ENCODE data around the gene PKHD1.

GRCh38 chr6:52086741-52087140 lies 672 bp downstream of the PKHD1 start:
- TF ChIP-seq, protein P1, sequence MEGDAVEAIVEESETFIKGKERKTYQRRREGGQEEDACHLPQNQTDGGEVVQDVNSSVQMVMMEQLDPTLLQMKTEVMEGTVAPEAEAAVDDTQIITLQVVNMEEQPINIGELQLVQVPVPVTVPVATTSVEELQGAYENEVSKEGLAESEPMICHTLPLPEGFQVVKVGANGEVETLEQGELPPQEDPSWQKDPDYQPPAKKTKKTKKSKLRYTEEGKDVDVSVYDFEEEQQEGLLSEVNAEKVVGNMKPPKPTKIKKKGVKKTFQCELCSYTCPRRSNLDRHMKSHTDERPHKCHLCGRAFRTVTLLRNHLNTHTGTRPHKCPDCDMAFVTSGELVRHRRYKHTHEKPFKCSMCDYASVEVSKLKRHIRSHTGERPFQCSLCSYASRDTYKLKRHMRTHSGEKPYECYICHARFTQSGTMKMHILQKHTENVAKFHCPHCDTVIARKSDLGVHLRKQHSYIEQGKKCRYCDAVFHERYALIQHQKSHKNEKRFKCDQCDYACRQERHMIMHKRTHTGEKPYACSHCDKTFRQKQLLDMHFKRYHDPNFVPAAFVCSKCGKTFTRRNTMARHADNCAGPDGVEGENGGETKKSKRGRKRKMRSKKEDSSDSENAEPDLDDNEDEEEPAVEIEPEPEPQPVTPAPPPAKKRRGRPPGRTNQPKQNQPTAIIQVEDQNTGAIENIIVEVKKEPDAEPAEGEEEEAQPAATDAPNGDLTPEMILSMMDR (IDR thresholded peaks at IDR 0.05), result no peak
- no peak for TF ChIP-seq POLR2A (IDR thresholded peaks at IDR 0.05)

All from heart left ventricle (tissue), 13 donors.